ENCODE measurements around the gene BRSK2.
"Not testable (repeated sequence)": the region's sequence is repeated elsewhere in the genome, so short reads cannot be mapped to it uniquely, and the experiment has no call there.

BRSK2 gene

DNA sequence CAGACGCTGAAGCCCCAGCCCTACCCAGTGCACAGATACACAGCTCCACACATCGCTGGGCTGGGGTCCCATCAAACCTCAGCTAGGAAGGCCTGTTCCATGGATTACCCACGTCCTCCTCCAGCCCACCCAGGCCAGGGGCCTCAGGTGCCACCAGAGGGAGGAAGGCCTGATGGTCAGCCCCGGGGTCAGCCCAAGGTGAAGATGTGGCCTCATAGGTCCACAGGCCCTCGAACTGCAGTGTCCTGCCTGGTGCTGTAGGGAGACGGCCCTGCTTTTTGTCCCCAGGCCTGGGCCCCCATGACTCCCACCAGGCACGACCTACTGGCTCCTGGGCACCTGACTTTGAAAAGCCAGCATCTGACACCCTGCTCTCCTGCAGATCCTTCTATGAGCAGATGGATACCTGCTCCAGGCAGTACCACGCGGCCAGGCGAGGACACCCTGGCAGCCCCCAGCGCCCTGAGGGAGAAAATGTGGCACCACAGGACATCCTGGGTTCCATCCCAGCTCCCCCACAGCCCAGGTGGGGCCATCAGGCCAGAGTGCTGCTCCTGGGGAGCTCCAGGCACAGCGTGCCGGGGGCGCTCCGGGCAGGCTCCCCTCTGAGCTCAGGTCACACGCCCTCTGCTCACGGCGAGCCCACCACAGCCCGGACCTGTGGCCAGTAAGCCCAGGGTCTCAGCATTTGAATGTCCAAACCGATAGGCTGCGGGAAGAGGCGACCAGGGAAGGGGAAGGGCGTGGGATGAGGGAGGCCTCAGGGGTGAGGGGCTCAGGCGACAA lies 112.6 kb downstream of the BRSK2 start:
- DNase-seq, result no peak

DNA sequence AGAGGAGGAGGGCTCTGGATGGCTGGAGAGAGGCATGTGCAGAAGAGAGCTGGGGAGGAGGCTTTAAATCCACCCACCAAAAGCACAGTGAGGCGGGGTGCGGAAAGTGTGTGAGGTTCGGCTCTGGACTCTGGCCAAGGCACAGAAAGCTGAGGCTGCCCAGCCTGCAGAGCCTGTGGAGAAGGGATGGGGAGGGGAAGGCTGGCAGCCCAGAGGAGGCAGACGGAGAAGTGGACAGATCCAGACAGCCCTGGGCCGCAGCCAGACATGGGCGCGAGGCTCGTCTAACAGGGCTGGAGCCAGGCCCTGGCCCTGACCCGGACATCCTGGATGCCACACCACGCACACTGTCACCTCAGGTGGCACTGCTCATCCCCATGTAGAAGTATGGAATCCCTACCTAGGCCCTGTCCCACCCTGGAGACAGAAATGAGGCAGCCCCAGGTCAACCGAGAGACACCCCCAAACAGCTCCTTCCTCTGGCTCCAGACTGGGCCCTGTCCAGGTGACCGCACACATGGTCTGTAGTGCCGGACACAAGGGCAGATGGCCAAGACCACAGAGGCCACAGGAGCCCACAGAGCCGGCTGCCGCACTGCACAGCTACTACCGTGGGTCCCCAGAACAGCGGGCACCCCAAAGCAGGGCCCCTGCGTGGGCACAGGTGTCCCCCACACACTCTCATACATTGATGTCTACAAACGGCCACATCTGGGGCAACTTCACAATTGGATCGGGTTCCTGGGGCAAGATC lies 113.4 kb downstream of the BRSK2 start:
- no peak for DNase-seq

DNA sequence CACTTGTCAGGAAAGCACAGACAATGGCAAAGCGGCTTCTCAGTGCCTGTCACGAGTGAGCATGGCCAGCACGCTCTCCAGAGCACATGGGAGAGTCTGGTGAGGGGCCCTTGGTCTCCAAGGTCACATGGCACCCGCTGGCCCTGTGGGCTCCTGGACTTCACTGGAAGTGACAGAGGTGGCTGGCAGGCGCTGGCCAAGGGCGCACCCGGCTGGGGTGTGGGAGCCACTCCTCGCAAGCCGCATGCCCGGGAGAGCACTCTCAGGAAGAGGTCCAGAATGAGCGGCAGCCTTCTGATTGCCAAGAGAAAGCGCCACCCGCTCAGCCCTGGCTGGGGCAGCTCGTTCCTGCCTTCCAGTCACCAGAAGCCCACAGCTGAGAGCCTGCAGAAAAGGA lies 114.0 kb downstream of the BRSK2 start:
- no peak for DNase-seq

DNA sequence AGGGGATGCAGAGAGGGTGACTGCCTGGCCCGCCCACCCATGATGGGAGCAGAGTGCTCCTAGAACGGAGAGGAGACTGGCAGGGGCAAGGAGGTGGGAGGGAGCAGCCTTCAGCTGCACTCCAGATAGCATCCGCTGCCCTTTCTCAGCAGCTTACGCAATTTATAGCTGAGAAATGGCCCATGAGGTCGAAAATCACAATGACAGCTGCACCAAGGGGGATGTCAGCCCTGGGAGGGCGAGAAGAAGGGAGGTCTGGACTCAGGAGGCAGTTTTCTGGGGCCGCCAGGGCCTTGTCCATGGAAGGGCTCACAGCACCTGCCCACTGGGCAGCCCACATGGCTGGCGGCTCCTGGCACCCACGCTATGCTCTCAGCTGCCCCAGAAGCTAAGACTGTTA lies 114.4 kb downstream of the BRSK2 start:
- DNase-seq, result no peak

DNA sequence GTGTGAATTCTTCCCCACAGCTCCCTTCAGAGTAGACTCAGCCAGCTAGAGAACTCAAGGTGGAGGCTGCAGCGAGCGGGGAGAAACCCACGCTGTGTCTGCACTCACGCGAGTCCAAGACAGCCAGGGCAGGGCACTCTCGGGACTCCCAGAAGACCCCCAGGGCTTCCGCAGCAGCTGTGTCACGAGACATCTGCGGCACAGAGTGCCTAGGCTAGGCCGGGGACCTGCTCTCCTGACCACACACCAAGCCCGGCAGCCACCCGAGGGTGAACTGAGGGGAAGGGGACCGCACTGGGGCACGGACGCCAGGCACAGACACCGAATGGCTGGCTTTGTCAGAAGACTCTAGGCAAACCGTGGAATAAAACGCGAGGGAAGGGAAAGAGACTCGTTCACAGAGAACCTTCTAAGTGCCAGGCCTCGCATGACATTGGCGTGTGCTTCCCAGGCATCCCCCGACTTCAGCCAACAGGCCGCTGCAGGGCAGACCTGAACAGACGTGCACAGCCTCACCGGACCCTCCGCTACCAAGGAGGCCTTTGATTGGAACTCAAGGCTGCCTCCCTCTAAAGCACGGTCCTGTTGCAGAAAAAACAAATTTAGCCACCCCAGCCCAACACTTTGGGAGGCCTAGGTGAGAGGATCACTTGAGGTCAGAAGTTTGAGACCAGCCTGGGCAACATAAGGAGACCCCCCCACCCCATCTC lies 115.0 kb downstream of the BRSK2 start:
- DNase-seq, result no peak

DNA sequence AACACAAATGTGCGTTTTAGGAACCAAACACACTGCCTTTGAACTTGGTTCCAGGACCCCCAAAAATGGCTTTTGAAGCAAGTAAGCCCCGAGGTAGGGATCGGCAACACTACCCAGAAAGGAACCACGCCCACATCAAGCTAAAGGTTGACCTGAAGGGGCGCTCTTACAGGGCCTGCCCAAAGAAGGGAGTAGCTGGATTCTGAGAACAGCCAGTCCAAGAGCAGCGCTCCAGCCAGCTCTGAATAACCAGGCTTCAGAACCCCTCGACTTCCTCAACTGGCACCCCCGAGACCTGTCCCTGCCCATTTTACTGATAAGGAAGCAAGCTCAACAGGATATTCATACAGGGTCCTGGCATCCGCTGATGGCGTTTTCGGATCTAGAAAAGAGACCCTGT lies 115.7 kb downstream of the BRSK2 start:
- no peak for DNase-seq

DNA sequence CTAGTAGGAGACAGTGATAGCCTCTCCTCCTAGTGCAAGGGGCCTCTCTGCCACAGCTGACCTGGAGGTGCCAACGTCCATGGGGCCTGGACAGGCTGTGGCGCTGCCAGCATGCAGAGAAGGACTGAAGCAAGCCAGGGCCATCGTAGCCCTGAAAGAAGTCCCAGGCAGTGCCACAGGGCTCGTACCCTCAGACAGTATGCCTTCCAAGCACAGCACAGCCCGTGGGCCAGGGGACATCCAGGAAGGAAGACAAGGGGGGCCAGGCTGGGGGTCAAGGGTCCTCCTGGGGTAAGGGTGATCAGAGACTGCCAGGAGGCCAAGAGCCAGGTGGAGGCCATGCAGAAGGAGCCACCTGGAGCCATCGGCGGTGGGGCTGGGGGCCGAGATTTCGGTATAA lies 117.2 kb downstream of the BRSK2 start:
- DNase-seq, result no peak

DNA sequence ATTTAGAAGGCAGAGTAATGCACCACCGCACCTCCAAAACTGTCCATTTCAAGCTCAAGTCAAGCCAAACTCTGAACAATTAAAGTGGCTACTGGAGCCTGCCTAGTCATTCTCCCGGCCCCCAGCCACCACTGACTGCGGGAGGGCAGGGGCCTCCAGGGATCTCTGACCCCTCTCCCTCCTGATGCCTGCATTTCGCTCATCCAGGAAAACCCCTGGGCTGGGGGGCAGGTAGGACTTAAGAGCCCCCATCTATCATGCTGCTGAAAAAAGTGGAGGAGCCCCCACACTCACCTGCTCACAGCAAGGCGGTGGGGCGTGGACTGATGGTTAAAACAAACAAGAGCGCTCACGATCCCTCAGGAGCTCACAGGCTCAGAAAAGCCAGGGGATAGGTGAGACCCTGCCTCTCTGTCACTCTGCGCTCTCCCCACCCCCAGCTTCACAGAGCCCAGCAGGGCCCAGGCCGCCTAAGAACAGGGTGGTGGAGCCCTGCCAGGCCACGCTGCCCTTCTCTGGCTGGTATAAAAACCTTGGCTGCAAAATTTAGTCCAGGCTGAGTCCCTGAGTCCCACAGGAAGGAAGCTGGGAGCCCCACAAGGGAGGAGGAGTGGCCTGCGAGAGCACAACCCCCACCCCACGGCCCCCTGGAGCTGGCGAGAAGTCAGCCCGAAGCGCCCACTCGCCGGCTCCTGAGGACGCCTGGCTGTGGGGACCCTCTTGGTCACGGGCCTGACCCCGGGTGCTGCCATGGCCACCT lies 117.8 kb downstream of the BRSK2 start:
- DNase-seq, result no peak

DNA sequence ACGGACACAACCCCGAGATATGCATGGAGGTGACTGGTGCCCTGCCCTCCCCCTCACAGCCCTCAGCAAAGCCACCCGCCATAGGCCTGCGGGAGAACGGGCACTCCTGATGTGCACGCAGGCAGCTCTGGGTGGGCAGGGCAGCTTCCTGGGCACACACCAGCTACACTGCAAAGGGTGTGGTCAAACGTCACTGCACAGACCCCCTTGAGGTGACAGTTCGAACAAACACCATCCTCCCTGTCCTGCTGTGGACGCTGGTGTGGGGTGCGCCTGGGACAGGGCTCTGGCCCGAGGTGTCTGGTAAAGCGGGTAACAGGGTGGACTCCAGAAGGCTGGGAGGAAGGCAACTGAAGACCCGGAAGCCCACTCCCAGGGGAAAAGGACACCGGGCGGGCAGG lies 118.8 kb downstream of the BRSK2 start:
- no peak for DNase-seq

DNA sequence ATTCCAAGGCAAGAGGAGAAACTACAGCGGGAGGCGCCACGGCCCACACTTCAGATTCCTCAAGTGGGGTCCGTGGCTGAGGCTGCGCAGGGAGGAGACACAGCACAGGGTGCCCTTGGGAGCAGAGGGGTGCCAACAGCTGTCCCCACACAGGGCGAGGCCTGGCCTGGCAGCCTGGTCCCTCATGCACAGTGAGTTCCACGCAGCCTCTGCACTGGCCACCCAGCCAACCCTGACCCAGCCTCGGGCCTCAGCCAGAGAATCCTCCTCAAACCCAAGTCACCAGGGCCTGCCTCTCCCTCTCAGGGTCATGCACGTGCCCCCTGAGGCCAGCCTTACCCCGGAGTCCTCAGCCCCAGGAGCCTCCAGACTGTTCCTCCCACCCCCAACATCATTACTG lies 119.3 kb downstream of the BRSK2 start:
- DNase-seq, result no peak

DNA sequence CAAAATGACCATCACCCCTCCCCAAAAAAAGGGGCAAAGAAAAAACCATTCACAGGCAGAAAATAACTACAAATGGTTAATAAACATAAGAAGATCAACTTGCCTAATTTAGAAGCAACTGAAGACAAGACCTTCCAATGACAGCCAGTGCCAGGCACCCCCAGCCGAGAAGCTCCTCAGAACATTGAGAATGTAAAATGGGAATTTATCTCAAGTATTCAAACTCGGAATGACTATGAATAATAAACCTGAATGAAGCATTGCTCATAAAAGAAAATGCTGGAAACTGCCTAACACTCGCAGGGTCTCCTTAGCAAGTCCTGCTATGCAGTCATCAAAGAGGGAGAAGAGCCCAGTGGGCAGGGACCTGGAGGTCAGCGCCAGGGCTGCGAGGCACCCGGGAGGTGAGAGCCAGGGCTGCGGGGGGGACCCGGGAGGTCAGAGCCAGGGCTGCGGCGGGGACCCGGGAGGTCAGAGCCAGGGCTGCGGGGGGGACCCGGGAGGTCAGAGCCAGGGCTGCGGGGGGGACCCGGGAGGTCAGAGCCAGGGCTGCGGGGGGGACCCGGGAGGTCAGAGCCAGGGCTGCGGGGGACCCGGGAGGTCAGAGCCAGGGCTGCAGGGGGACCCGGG lies 120.0 kb downstream of the BRSK2 start:
- no peak for DNase-seq

DNA sequence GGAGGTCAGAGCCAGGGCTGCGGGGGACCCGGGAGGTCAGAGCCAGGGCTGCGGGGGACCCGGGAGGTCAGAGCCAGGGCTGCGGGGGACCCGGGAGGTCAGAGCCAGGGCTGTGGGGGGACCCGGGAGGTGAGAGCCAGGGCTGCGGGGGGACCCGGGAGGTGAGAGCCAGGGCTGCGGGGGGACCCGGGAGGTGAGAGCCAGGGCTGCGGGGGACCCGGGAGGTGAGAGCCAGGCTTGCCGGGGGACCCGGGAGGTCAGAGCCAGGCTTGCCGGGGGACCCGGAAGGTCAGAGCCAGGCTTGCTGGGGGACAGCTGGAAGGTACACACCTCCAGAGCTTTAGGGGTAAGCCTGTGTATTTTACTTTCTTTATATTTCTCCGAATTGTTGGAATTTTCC lies 120.6 kb downstream of the BRSK2 start:
- DNase-seq, result not testable (repeated sequence)

DNA sequence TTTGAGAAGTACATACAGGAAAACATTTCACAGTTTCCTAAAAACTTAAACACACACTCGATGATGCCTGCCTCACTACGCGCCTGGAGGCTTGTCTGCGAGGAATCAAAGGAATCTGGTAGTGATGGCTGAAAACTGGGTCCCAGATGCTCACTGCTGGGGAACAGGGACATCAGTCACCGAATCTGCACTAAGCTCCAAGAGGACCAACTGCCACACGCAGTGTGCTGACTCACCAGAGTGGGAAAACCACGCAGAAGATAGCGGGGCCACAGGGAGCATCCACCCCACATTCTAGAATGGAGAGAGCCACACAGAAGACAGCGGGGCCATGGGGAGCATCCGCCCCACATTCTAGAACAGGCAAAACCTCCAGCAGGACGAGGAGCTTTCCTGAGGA lies 121.2 kb downstream of the BRSK2 start:
- DNase-seq, result no peak

DNA sequence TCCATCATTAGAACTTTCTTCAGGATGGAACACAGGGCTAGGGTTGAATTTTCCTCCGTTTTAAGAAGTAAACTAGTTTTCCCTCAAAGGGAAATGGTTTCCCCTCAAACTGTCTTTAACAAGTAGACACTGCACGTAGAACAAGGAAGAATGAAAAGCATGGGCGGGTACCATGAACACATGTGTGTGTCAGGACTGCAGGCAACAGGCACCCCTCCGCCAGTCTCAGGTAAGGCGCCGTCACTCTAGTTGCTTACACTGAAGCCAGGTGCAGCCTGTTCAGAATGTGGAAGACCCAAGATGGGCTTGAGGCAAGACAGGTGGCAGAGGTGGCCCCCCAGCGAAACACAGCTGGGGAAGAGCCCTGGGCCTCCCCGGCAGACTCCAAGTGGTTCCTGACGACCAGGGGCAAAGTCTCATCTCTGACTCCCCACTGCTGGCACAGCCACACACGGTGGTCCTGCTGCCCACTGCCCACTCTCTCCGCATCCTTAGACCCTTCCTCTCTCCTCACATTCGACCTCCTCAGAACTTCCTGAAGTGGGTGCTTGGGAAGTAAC lies 122.3 kb downstream of the BRSK2 start:
- DNase-seq, result no peak

All from activated CD4-positive, alpha-beta T cell treated with anti-CD3 and anti-CD28 coated beads, Interleukin-10, Interleukin-2, amounts not matched to agents 100 ng/mL and 50 ng/mL, durations not matched to agents 16 hours and 8 hours (primary cell).